ENCODE results near the gene HLA-DMA.

HLA-DMA gene

GRCh38 chr6:32935551-32936238 is 17.2 kb downstream of the HLA-DMA start:
- no peak for TF ChIP-seq CTCF (conservative IDR thresholded peaks at IDR 0.05; ENCODE audit: low read length)
- DNase-seq (ENCODE audit: low read depth) = no peak
- H3K4me3 ChIP-seq (ENCODE audit: low read length) = no peak overlapping the region

GRCh38 chr6:32933661-32934085 is 19.2 kb downstream of the HLA-DMA start:
- peak; percentile 74 for DNase-seq (ENCODE audit: low read depth)
- TF ChIP-seq CTCF (conservative IDR thresholded peaks at IDR 0.05; ENCODE audit: low read length) = peak; percentile 92
- no peak overlapping the region for H3K4me3 ChIP-seq (ENCODE audit: low read length)

- H3K4me3 ChIP-seq (ENCODE audit: low read length) = no peak overlapping the region
- TF ChIP-seq CTCF (conservative IDR thresholded peaks at IDR 0.05; ENCODE audit: low read length) = no peak
- DNase-seq (ENCODE audit: low read depth) = peak; percentile 72
These were observed 20.6 kb downstream of the HLA-DMA start for GRCh38 chr6:32932132-32932868.

- DNase-seq (ENCODE audit: low read depth) = no peak
- TF ChIP-seq CTCF (conservative IDR thresholded peaks at IDR 0.05; ENCODE audit: low read length) = no peak
These were observed 21.7 kb downstream of the HLA-DMA start for GRCh38 chr6:32931211-32931610.

GRCh38 chr6:32922083-32922482 is 30.8 kb downstream of the HLA-DMA start:
- no peak overlapping the region for H3K4me3 ChIP-seq (ENCODE audit: low read length)
- TF ChIP-seq CTCF (conservative IDR thresholded peaks at IDR 0.05; ENCODE audit: low read length) = no peak
- DNase-seq (ENCODE audit: low read depth) = no peak

More at GRCh38 chr6:32931211-32931610, 21.7 kb downstream of the HLA-DMA start:
- H3K4me3 ChIP-seq (ENCODE audit: low read length) = no peak overlapping the region

GRCh38 chr6:32920715-32921114 is 32.2 kb downstream of the HLA-DMA start:
- TF ChIP-seq CTCF (conservative IDR thresholded peaks at IDR 0.05; ENCODE audit: low read length) = no peak
- no peak overlapping the region for H3K4me3 ChIP-seq (ENCODE audit: low read length)
- no peak for DNase-seq (ENCODE audit: low read depth)

GRCh38 chr6:32912951-32913350 is 39.9 kb downstream of the HLA-DMA start:
- H3K4me3 ChIP-seq (ENCODE audit: low read length) = no peak overlapping the region
- no peak for TF ChIP-seq CTCF (conservative IDR thresholded peaks at IDR 0.05; ENCODE audit: low read length)
- DNase-seq (ENCODE audit: low read depth) = no peak

All from AG10803 (cell line).